Liver (tissue), 9 donors: ENCODE data around the gene GPHN. TPM values are rescaled to one million over a fixed set of nuclear protein-coding genes. Genes with fewer than 3 reads are reported as not detected.

ENCODE experiments used
- DNase-seq: peaks from one replicate; pipeline ENCODE4 v3.0.0-alpha.2; 2017; ENCODE audit warnings: low spot score
- H3K27ac ChIP-seq, 2 donors: one replicate each; pipeline ENCODE4 v1.7.0; 2013; ENCODE audit warnings: inconsistent platforms in 2 of 2, low read length in 2 of 2, control low read depth in 1 of 2, low read depth in 1 of 2, mild to moderate bottlenecking in 1 of 2
- H3K27me3 ChIP-seq, 4 donors: one replicate each; pipeline versions ENCODE4 v1.6.1 to v1.7.0; 2013; ENCODE audit warnings: low read length in 3 of 4, inconsistent platforms in 1 of 4, mild to moderate bottlenecking in 1 of 4, moderate library complexity in 1 of 4; ENCODE audit not compliant: control insufficient read depth in 4 of 4, insufficient read depth in 4 of 4
- H3K36me3 ChIP-seq, 4 donors: one replicate each; pipeline versions ENCODE4 v1.6.1 to v1.7.0; 2013; ENCODE audit warnings: low read length in 3 of 4, mild to moderate bottlenecking in 3 of 4, low read depth in 1 of 4, moderate library complexity in 1 of 4; ENCODE audit not compliant: control insufficient read depth in 4 of 4, insufficient read depth in 3 of 4
- H3K4me1 ChIP-seq, 4 donors: one replicate each; pipeline versions ENCODE4 v1.6.1 to v1.7.0; 2013; ENCODE audit warnings: low read length in 3 of 4, mild to moderate bottlenecking in 3 of 4, moderate library complexity in 1 of 4; ENCODE audit not compliant: control insufficient read depth in 4 of 4, insufficient read depth in 4 of 4
- H3K4me3 ChIP-seq, 3 donors: one replicate each; pipeline versions ENCODE4 v1.6.1 to v1.7.0; 2013; ENCODE audit warnings: low read length in 3 of 3, control low read depth in 1 of 3, low read depth in 1 of 3, mild to moderate bottlenecking in 1 of 3
- H3K9ac ChIP-seq, 2 donors: one replicate each; pipeline ENCODE4 v1.7.0; 2013; ENCODE audit warnings: low read length in 2 of 2, mild to moderate bottlenecking in 2 of 2, moderate library complexity in 2 of 2, control low read depth in 1 of 2, low read depth in 1 of 2
- H3K9me3 ChIP-seq, 4 donors: one replicate each; pipeline versions ENCODE4 v1.6.1 to v1.7.0; 2013; ENCODE audit warnings: low read length in 3 of 4; ENCODE audit not compliant: control insufficient read depth in 4 of 4
- EGR1 ChIP-seq, 2 donors: IDR thresholded peaks; 2 replicates each; pipeline ENCODE4 v1.6.1; 2016 to 2018; ENCODE audit warnings: antibody characterized with exemption in 2 of 2, low read depth in 2 of 2
- FOXA1 ChIP-seq: IDR thresholded peaks from 2 replicates; pipeline ENCODE4 v1.6.1; 2016; ENCODE audit warnings: antibody characterized with exemption
- FOXA2 ChIP-seq: IDR thresholded peaks from 2 replicates; pipeline ENCODE4 v1.6.1; 2016; ENCODE audit warnings: antibody characterized with exemption
- GABPA ChIP-seq, 2 donors: IDR thresholded peaks in 1 of 2; conservative IDR thresholded peaks in 1 of 2; 2 replicates each; pipeline ENCODE4 v1.6.1; 2016; ENCODE audit warnings: antibody characterized with exemption in 2 of 2, mild to moderate bottlenecking in 1 of 2, moderate library complexity in 1 of 2
- HNF4A ChIP-seq, 2 donors: conservative IDR thresholded peaks; 2 replicates each; pipeline ENCODE4 v1.6.1; 2016; ENCODE audit warnings: antibody characterized with exemption in 2 of 2, mild to moderate bottlenecking in 2 of 2
- HNF4G ChIP-seq: IDR thresholded peaks from 2 replicates; pipeline ENCODE4 v1.6.1; 2016; ENCODE audit warnings: antibody characterized with exemption
- JUND ChIP-seq, 2 donors: IDR thresholded peaks; 2 replicates each; pipeline ENCODE4 v1.6.1; 2016; ENCODE audit warnings: antibody characterized with exemption in 2 of 2
- NR2F2 ChIP-seq: IDR thresholded peaks from 2 replicates; pipeline ENCODE4 v1.6.1; 2016; ENCODE audit warnings: antibody characterized with exemption
- RAD21 ChIP-seq, 2 donors: IDR thresholded peaks; 2 replicates each; pipeline ENCODE4 v1.6.1; 2016; ENCODE audit warnings: antibody characterized with exemption in 2 of 2, mild to moderate bottlenecking in 2 of 2
- RXRA ChIP-seq, 2 donors: IDR thresholded peaks; 2 replicates each; pipeline ENCODE4 v1.6.1; 2017 to 2018; ENCODE audit warnings: antibody characterized with exemption in 2 of 2, mild to moderate bottlenecking in 1 of 2
- SP1 ChIP-seq: IDR thresholded peaks from 2 replicates; pipeline ENCODE4 v1.6.1; 2018; ENCODE audit warnings: antibody characterized with exemption, mild to moderate bottlenecking
- TAF1 ChIP-seq: conservative IDR thresholded peaks from 2 replicates; pipeline ENCODE4 v1.6.1; 2016; ENCODE audit warnings: antibody characterized with exemption, mild to moderate bottlenecking
- YY1 ChIP-seq: IDR thresholded peaks from 2 replicates; pipeline ENCODE4 v1.6.1; 2016; ENCODE audit warnings: antibody characterized with exemption, mild to moderate bottlenecking
- WGBS: extraction: QIAGEN DNeasy Blood & Tissue Kit; methylation state at CpG from one replicate; pipeline ENCODE4 v1.1.7; 2013; 5-methylcytosine and 5-hydroxymethylcytosine counted together
- polyA plus RNA-seq, 2 donors: library from polyadenylated mRNA; stranded (reverse) in 1 of 2; unstranded in 1 of 2; fragments of 200-250 nt in 1 of 2; fragments of >200 nt in 1 of 2; fragmentation: Nextera tagmentation in 1 of 2; extraction: Ambion mirVana in 1 of 2; gene quantifications; one replicate each; pipeline versions ENCODE4 v1.2.1 to v1.2.3, GENCODE V29; 2013 to 2015
- total RNA-seq, 2 donors: library from RNA; depleted of rRNA; stranded (reverse); fragments of >200 nt; gene quantifications; one replicate each; pipeline ENCODE4 v1.2.3, GENCODE V29; 2014
- TF ChIP-seq, protein P1 (sequence below): IDR thresholded peaks from 2 replicates; pipeline ENCODE4 v1.6.1; 2016; ENCODE audit warnings: antibody characterized with exemption
- TF ChIP-seq, protein P2 (sequence below): fragments of 150-350 bp; IDR thresholded peaks from 2 replicates; pipeline ENCODE4 v1.5.1; 2017; ENCODE audit warnings: improper control_type of control experiment, low read depth, low read length; ENCODE audit not compliant: missing input control
- TF ChIP-seq, protein P3 (sequence below): IDR thresholded peaks from 2 replicates; pipeline ENCODE4 v1.6.1; 2016; ENCODE audit warnings: antibody characterized with exemption
- TF ChIP-seq, protein P4 (sequence below): IDR thresholded peaks from 2 replicates; pipeline ENCODE4 v1.6.1; 2016; ENCODE audit warnings: antibody characterized with exemption, mild to moderate bottlenecking
- TF ChIP-seq, protein P5 (sequence below): IDR thresholded peaks from 2 replicates; pipeline ENCODE4 v1.6.1; 2016; ENCODE audit warnings: antibody characterized with exemption
- donor health status: healthy.
- donor health status: healthy.
- donor health status: healthy.
- donor health status: healthy.
- donor health status: healthy.

GPHN gene
- total and polyA plus RNA-seq, 4 donors, result 18.4 to 76.4 (median 47.4) TPM

DNA sequence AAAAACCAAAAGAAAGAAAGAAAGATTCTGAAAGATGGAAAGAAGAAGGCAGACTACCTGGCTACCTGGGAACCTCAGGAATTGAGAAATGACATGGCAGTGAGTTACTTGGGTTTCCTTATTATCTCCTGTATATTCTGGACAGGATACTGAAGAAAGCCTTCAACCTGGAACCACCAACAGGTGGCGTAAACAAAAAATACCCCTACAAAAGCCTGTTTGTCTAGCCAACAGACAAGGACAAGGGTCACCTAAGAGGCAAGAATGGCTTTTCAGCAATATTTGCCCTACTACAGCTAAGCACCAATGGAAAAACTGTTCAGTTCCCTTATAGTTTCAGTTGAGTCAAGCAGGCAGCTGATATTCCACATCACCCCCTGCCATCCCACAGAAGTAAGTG is 274.9 kb downstream of the GPHN start:
- TF ChIP-seq, protein P1, sequence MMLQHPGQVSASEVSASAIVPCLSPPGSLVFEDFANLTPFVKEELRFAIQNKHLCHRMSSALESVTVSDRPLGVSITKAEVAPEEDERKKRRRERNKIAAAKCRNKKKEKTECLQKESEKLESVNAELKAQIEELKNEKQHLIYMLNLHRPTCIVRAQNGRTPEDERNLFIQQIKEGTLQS, result no peak
- TF ChIP-seq FOXA2, result no peak
- peak in 1 of 2 donors; percentile 23 for TF ChIP-seq HNF4A (conservative IDR thresholded peaks at IDR 0.05)
- peak in 1 of 2 donors; percentile 44 for TF ChIP-seq RAD21 (IDR thresholded peaks at IDR 0.05)
- no peak for DNase-seq
- Histone ChIP-seq H3K4me1 (no peaks in the 10 kb centered on the region), H3K9me3 (no peaks in the 10 kb centered on the region), H3K36me3 (peaks cover 0 to 4% (median 0%) of the 10 kb centered on the region in 4 donors), H3K9ac (no peak overlapping the region), H3K4me3 (no peak overlapping the region), H3K27me3 (no peaks in the 10 kb centered on the region), H3K27ac (no peak overlapping the region)
- whole genome bisulfite sequencing, result 69% methylated on average over 1 of the region's 1 CpG

DNA sequence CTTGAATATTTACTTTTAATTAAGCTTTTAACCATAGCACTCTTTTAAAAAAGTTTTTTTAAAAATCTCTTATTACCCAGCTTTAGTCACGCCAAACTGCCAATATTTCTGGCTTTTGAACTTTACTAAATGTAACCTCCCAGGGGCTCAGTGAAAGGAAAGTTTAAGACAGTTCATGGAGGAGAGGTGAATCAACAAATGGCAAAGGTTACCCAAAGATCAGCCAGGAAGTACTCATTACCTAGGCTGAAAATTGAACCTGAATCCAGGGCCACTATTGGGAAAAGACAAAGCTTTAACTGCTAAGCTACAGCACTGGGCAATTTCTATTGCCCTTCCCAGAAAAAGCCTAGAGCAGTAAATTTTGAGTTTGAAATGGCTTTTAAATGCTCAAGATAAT is 282.2 kb downstream of the GPHN start:
- DNase-seq, result no peak
- no peak overlapping the region for H3K27ac ChIP-seq
- no peaks in the 10 kb centered on the region for H3K27me3 ChIP-seq
- H3K4me3 ChIP-seq, result no peak overlapping the region
- H3K36me3 ChIP-seq, result peaks cover 0 to 2% (median under 1%) of the 10 kb centered on the region in 4 donors
- H3K9me3 ChIP-seq, result peaks cover 0 to 4% (median 0%) of the 10 kb centered on the region in 4 donors
- TF ChIP-seq, protein P2, sequence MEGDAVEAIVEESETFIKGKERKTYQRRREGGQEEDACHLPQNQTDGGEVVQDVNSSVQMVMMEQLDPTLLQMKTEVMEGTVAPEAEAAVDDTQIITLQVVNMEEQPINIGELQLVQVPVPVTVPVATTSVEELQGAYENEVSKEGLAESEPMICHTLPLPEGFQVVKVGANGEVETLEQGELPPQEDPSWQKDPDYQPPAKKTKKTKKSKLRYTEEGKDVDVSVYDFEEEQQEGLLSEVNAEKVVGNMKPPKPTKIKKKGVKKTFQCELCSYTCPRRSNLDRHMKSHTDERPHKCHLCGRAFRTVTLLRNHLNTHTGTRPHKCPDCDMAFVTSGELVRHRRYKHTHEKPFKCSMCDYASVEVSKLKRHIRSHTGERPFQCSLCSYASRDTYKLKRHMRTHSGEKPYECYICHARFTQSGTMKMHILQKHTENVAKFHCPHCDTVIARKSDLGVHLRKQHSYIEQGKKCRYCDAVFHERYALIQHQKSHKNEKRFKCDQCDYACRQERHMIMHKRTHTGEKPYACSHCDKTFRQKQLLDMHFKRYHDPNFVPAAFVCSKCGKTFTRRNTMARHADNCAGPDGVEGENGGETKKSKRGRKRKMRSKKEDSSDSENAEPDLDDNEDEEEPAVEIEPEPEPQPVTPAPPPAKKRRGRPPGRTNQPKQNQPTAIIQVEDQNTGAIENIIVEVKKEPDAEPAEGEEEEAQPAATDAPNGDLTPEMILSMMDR, result no peak
- TF ChIP-seq, protein P3, sequence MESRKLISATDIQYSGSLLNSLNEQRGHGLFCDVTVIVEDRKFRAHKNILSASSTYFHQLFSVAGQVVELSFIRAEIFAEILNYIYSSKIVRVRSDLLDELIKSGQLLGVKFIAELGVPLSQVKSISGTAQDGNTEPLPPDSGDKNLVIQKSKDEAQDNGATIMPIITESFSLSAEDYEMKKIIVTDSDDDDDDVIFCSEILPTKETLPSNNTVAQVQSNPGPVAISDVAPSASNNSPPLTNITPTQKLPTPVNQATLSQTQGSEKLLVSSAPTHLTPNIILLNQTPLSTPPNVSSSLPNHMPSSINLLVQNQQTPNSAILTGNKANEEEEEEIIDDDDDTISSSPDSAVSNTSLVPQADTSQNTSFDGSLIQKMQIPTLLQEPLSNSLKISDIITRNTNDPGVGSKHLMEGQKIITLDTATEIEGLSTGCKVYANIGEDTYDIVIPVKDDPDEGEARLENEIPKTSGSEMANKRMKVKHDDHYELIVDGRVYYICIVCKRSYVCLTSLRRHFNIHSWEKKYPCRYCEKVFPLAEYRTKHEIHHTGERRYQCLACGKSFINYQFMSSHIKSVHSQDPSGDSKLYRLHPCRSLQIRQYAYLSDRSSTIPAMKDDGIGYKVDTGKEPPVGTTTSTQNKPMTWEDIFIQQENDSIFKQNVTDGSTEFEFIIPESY, result no peak
- no peak for TF ChIP-seq JUND (IDR thresholded peaks at IDR 0.05)
- TF ChIP-seq HNF4G, result no peak
- TF ChIP-seq, protein P4, sequence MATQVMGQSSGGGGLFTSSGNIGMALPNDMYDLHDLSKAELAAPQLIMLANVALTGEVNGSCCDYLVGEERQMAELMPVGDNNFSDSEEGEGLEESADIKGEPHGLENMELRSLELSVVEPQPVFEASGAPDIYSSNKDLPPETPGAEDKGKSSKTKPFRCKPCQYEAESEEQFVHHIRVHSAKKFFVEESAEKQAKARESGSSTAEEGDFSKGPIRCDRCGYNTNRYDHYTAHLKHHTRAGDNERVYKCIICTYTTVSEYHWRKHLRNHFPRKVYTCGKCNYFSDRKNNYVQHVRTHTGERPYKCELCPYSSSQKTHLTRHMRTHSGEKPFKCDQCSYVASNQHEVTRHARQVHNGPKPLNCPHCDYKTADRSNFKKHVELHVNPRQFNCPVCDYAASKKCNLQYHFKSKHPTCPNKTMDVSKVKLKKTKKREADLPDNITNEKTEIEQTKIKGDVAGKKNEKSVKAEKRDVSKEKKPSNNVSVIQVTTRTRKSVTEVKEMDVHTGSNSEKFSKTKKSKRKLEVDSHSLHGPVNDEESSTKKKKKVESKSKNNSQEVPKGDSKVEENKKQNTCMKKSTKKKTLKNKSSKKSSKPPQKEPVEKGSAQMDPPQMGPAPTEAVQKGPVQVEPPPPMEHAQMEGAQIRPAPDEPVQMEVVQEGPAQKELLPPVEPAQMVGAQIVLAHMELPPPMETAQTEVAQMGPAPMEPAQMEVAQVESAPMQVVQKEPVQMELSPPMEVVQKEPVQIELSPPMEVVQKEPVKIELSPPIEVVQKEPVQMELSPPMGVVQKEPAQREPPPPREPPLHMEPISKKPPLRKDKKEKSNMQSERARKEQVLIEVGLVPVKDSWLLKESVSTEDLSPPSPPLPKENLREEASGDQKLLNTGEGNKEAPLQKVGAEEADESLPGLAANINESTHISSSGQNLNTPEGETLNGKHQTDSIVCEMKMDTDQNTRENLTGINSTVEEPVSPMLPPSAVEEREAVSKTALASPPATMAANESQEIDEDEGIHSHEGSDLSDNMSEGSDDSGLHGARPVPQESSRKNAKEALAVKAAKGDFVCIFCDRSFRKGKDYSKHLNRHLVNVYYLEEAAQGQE, result no peak
- no peak for TF ChIP-seq SP1
- TF ChIP-seq EGR1 (IDR thresholded peaks at IDR 0.05; ENCODE audit: low read depth in 2 of 2), result no peak
- TF ChIP-seq TAF1, result no peak
- TF ChIP-seq YY1, result no peak
- TF ChIP-seq, protein P5, sequence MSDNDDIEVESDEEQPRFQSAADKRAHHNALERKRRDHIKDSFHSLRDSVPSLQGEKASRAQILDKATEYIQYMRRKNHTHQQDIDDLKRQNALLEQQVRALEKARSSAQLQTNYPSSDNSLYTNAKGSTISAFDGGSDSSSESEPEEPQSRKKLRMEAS, result no peak
- TF ChIP-seq FOXA1, result no peak
- no peak for TF ChIP-seq RAD21 (IDR thresholded peaks at IDR 0.05)
- TF ChIP-seq, protein P1, result no peak
- peak; percentile 31 for TF ChIP-seq NR2F2
- TF ChIP-seq RXRA (IDR thresholded peaks at IDR 0.05), result peak; percentile 36 to 61
- no peak for TF ChIP-seq FOXA2
- peak; percentile 33 to 51 for TF ChIP-seq HNF4A (conservative IDR thresholded peaks at IDR 0.05)
- TF ChIP-seq GABPA (IDR thresholded peaks at IDR 0.05 in 1 of 2, conservative IDR thresholded peaks at IDR 0.05 in 1 of 2), result no peak
- H3K4me1 ChIP-seq, result no peaks in the 10 kb centered on the region
- WGBS, result 40% methylated on average over 1 of the region's 1 CpG
- H3K9ac ChIP-seq, result no peak overlapping the region
